ENCODE measurements around the gene SEC14L1. TPM values are rescaled to one million over a fixed set of nuclear protein-coding genes. Genes with fewer than 3 reads are reported as not detected.

Gene SEC14L1
- polyA plus RNA-seq, 3 donors from 2014 or later, result 14.8 to 25.6 (median 19.4) TPM

DNA sequence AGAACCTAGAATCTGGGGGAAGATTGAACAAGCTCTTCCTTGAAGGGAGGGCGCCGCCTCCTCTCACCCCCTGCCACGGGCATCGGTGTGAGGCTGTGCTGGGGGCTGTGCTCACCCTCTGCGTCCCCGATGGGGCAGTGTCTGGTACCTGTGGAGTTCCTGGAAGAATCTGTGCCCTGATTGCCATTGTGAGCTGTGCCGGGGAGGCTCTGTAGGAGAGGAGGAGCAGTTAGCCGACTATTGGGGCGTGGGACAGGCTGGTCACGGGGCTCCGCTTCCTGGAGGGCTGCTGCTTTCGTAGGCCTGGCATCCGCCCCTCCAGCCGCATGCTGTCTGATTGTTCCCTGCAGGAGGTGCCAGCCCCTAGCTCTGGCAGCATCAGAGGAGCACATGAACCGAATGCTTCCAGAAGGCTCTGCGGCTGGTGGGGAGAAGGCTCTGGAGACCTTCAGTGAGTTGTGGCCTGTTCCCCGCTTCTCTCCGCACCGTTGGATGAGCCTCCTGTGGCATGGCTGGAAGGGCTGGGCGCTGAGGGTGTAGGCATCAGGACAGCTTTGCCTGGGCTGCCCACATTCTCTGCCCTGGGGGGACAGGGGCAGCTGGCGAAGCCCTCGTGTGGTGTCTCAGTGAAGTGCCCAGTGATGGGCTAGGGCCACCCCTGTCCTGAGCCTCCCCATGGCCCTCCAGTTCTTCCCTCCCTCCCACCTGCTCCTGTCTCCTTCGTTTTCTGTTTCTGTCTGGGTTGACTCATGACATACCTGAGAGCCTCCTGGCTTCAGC, 86.9 kb downstream of the SEC14L1 start:
- no peaks in the 10 kb centered on the region for H3K4me1 Mint-ChIP-seq
- H3K9me3 Mint-ChIP-seq, result peaks cover 0 to 2% (median 0%) of the 10 kb centered on the region in 6 donors
- no peak overlapping the region for H3K27ac Mint-ChIP-seq
- peaks cover 0 to 3% (median 0%) of the 10 kb centered on the region in 3 donors for H3K27me3 Mint-ChIP-seq (ENCODE audit: low read depth in 3 of 3)
- no peak for DNase-seq
- H3K4me3 Mint-ChIP-seq, result no peak overlapping the region
- H3K36me3 Mint-ChIP-seq, result no peaks in the 10 kb centered on the region

DNA sequence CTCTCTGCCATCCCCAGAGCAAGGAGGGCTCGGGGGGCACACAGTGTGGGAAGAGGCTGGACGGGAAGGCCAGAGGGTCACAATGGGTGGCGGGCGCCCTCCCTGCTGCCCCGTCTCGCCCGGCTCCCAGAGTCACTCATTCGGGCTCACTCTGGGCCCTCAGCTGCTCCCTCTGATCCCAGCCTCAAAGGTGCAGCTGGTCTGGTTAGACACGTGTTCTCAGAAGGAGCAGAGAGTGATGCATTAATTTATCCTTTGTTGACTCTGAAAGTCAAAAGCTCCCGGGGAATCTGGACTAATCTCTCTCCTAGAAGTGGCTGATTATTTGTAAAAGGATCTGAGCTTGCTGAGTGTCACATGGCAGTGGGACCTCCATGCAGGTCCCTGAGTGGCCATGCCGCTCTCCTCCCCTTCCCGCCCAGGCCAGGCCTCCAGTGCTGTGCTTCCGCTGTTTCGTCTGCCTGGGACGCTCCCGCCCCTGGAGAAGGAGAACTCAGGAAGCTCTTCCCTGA, 87.5 kb downstream of the SEC14L1 start:
- peaks cover 0 to 3% (median 0%) of the 10 kb centered on the region in 3 donors for H3K36me3 Mint-ChIP-seq
- H3K9me3 Mint-ChIP-seq, result peaks cover 0 to 2% (median 0%) of the 10 kb centered on the region in 6 donors
- no peak overlapping the region for H3K4me3 Mint-ChIP-seq
- DNase-seq, result no peak
- H3K27me3 Mint-ChIP-seq (ENCODE audit: low read depth in 3 of 3), result peaks cover 0 to 3% (median 0%) of the 10 kb centered on the region in 3 donors
- H3K4me1 Mint-ChIP-seq, result peaks cover 1 to 3% of the 10 kb centered on the region in 2 donors
- H3K27ac Mint-ChIP-seq, result no peak overlapping the region

DNA sequence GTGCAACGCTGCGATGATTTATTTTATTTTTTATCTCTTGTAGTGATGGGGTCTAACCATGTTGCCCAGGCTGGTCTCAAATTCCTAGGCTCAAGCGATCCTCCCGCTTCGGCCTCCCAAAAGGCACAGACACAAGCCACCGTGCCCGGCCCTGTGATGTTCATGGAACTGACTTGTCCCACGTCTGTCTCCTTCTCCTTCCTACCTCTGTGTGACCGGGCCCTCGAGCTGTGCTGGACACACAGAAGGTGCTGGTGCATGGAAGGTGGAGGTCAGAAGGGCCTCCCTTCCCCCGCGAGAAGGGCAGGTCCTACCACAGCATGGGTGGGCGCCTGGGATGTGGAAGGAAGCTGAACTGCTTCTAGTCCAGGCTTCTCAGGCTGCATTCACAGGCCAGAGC, 88.0 kb downstream of the SEC14L1 start:
- Mint-ChIP-seq H3K36me3 (peaks cover 0 to 3% (median 0%) of the 10 kb centered on the region in 3 donors), H3K9me3 (peaks cover 0 to 2% (median 0%) of the 10 kb centered on the region in 6 donors), H3K4me1 (peaks cover 3 to 8% of the 10 kb centered on the region in 2 donors), H3K27me3 (ENCODE audit: low read depth in 3 of 3) (peaks cover 0 to 3% (median 0%) of the 10 kb centered on the region in 3 donors), H3K27ac (peak overlapping the region in 1 of 6 donors; percentile 25), H3K4me3 (no peak overlapping the region)
- no peak for DNase-seq

GRCh38 chr17:77229786-77230435, 89.1 kb downstream of the SEC14L1 start:
- no peak overlapping the region for H3K4me3 Mint-ChIP-seq
- no peak overlapping the region for H3K27ac Mint-ChIP-seq

DNA sequence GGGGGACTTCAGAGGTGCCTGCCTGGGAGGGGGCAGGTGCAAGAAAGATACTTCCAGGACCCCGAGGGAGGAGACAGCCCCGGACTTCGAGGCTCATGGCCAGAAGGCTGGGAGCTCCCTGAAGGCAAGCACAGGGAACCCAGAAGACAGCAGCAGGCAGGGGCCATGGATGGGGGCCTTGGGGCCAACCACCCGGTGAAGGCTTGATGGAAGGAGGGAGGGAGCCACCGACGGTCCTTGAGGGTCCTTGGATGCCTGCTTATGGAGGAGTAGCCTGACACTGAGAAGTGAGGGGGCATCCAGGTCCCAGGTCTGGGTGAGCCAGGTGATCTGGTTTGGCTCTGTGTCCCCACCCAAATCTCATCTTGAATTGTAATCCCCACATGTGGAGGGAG, 89.7 kb downstream of the SEC14L1 start:
- Mint-ChIP-seq H3K9me3 (peaks cover 0 to 2% (median 0%) of the 10 kb centered on the region in 6 donors), H3K4me3 (no peak overlapping the region), H3K36me3 (peaks cover 0 to 3% (median 0%) of the 10 kb centered on the region in 3 donors), H3K27ac (no peak overlapping the region), H3K4me1 (peaks cover 13 to 18% of the 10 kb centered on the region in 2 donors), H3K27me3 (ENCODE audit: low read depth in 3 of 3) (no peaks in the 10 kb centered on the region)
- no peak for DNase-seq

More at GRCh38 chr17:77229786-77230435, 89.1 kb downstream of the SEC14L1 start:
- Mint-ChIP-seq H3K9me3 (peaks cover 0 to 2% (median 0%) of the 10 kb centered on the region in 6 donors), H3K36me3 (peaks cover 0 to 3% (median 0%) of the 10 kb centered on the region in 3 donors), H3K27me3 (ENCODE audit: low read depth in 3 of 3) (no peaks in the 10 kb centered on the region), H3K4me1 (peaks cover 8 to 12% of the 10 kb centered on the region in 2 donors)
- no peak for DNase-seq

DNA sequence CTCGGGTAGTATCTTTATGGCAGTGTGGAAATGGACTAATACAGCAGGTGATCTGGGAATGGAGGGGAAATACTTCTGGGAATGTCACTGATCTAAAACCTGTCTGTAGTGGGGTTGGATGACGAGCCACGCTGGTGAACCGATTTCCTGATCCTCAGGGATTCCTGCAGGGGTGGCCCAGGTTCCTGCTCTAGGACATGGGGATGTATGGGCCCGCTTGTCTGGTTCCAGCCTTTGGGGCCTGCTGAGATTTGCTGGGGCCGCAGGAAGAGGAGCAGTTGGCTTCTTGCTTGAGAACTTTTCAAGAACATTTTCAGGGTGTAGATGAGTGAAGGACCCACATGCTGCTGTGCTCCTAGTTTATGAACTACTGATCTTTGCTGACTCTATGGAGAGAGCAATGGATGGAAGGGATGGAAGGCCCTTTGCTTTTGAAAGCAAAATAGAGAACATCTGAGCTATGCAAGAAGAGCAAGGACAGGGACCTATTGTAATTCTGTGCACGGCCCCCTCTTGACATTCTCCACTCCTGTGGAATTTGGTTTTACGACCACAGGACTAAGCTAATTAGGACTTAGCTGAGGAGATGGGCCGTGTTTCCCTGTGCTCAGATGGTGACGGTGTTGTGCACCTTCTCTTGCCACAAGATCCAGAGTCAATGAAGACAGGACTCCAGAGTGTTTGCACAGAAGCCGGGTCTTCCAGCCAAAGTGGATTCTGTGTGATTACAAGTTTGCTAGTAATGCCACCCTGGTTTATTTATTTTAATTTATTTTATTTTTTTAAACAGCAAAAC, 90.5 kb downstream of the SEC14L1 start:
- peak overlapping the region in 1 of 6 donors; percentile 56 for H3K27ac Mint-ChIP-seq
- no peak overlapping the region for H3K4me3 Mint-ChIP-seq
- peaks cover 0 to 2% (median 0%) of the 10 kb centered on the region in 6 donors for H3K9me3 Mint-ChIP-seq
- peaks cover 0 to 3% (median 0%) of the 10 kb centered on the region in 3 donors for H3K36me3 Mint-ChIP-seq
- no peaks in the 10 kb centered on the region for H3K27me3 Mint-ChIP-seq (ENCODE audit: low read depth in 3 of 3)
- no peak for DNase-seq
- peaks cover 20 to 26% of the 10 kb centered on the region in 2 donors for H3K4me1 Mint-ChIP-seq

- H3K4me3 Mint-ChIP-seq, result peak overlapping the region in 2 of 5 donors; percentile 1 to 38
- DNase-seq, result no peak
- H3K36me3 Mint-ChIP-seq, result peaks cover 0 to 3% (median 0%) of the 10 kb centered on the region in 3 donors
- peaks cover 0 to 2% (median 0%) of the 10 kb centered on the region in 6 donors for H3K9me3 Mint-ChIP-seq
- peak overlapping the region in 2 of 6 donors; percentile 12 to 38 for H3K27ac Mint-ChIP-seq
- H3K4me1 Mint-ChIP-seq, result peaks cover 21 to 29% of the 10 kb centered on the region in 2 donors
- no peaks in the 10 kb centered on the region for H3K27me3 Mint-ChIP-seq (ENCODE audit: low read depth in 3 of 3)
These were observed 92.4 kb downstream of the SEC14L1 start for GRCh38 chr17:77233127-77233526.

GRCh38 chr17:77233635-77234334, 93.0 kb downstream of the SEC14L1 start:
- Mint-ChIP-seq H3K9me3 (no peaks in the 10 kb centered on the region), H3K27ac (peak overlapping the region in 3 of 6 donors; percentile 38 to 72 (median 55)), H3K4me3 (peak overlapping the region; percentile 8 to 43 (median 27)), H3K27me3 (ENCODE audit: low read depth in 3 of 3) (no peaks in the 10 kb centered on the region), H3K36me3 (peaks cover 0 to 3% (median 0%) of the 10 kb centered on the region in 3 donors), H3K4me1 (peaks cover 21 to 29% of the 10 kb centered on the region in 2 donors)
- no peak for DNase-seq

DNA sequence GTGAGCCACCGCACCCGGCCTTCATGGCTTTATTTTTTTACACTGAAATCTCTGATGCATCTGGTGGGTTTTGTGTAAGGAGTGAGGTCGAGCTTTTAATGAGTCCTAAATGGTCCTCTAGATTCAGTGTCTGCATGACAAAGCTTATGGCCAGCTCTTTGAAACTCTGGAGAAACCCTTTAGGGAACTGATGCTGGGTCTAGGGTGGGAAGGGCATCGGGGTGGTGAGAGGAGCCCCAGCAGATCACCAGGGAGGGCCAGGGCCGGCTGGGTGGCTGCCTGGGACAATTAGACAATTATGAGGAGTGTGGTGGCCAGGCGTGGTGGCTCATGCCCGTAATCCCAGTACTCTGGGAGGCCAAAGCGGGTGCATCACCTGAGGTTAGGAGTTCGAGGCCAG, 93.9 kb downstream of the SEC14L1 start:
- peaks cover 21 to 29% of the 10 kb centered on the region in 2 donors for H3K4me1 Mint-ChIP-seq
- H3K9me3 Mint-ChIP-seq, result no peaks in the 10 kb centered on the region
- DNase-seq, result no peak
- H3K4me3 Mint-ChIP-seq, result peak overlapping the region; percentile 83 to 90 (median 89)
- no peaks in the 10 kb centered on the region for H3K27me3 Mint-ChIP-seq (ENCODE audit: low read depth in 3 of 3)
- H3K36me3 Mint-ChIP-seq, result peaks cover 0 to 3% (median 0%) of the 10 kb centered on the region in 3 donors
- H3K27ac Mint-ChIP-seq, result peak overlapping the region in 5 of 6 donors; percentile 45 to 89 (median 82)

- peak; percentile 33 to 41 (median 41) for DNase-seq
- peaks cover 21 to 29% of the 10 kb centered on the region in 2 donors for H3K4me1 Mint-ChIP-seq
- H3K36me3 Mint-ChIP-seq, result peaks cover 0 to 3% (median 0%) of the 10 kb centered on the region in 3 donors
- peak overlapping the region; percentile 83 to 90 (median 89) for H3K4me3 Mint-ChIP-seq
- peak overlapping the region; percentile 37 to 90 (median 82) for H3K27ac Mint-ChIP-seq
- H3K9me3 Mint-ChIP-seq, result no peaks in the 10 kb centered on the region
- H3K27me3 Mint-ChIP-seq (ENCODE audit: low read depth in 3 of 3), result no peaks in the 10 kb centered on the region
These were observed 94.7 kb downstream of the SEC14L1 start for GRCh38 chr17:77235370-77235941.

DNA sequence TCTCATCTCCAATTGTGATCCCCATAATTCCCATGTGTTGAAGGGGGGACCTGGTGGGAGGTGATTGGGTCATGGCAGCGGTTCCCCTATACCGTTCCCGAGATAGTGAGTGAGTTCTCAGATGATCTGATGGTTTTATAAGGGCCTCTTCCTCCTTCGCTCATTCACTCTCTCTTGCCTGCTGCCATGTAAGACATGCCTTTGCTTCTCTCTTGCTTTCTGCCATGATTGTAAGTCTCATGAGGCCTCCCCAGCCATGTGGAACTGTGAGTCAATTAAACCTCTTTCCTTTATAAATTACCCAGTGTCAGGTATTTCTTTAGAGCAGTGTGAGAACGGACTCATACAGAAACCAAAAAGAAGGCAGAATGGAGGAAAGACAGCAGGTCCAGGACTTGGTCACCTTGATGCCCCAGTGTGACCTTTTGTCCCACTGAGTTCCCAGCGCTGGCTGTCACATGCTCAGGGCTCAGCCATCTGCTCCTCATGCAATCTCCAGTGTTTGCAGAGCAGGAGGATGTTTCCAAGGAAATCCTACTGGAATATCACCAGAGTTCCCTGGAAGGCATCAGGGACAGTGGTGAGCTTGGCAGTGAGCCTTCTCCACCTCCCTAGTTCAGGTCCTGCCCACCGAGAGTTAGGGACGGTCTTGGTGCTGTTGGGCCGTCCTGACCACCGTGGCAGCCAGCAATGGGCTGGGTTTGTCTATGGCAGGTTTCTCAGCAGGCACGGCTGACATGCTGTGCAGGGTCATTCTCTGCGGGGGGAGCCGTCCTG, 96.7 kb downstream of the SEC14L1 start:
- H3K27me3 Mint-ChIP-seq (ENCODE audit: low read depth in 3 of 3), result peaks cover 0 to 2% (median 0%) of the 10 kb centered on the region in 3 donors
- no peaks in the 10 kb centered on the region for H3K9me3 Mint-ChIP-seq
- peaks cover 21 to 29% of the 10 kb centered on the region in 2 donors for H3K4me1 Mint-ChIP-seq
- no peak overlapping the region for H3K27ac Mint-ChIP-seq
- H3K4me3 Mint-ChIP-seq, result peak overlapping the region in 3 of 5 donors; percentile 15 to 39 (median 30)
- no peak for DNase-seq
- peaks cover 0 to 3% (median 0%) of the 10 kb centered on the region in 3 donors for H3K36me3 Mint-ChIP-seq

- Mint-ChIP-seq H3K4me3 (no peak overlapping the region), H3K27ac (no peak overlapping the region)
These were observed 100.2 kb downstream of the SEC14L1 start for GRCh38 chr17:77240976-77241375.

More at GRCh38 chr17:77240976-77241375, 100.2 kb downstream of the SEC14L1 start:
- no peak for DNase-seq
- H3K36me3 Mint-ChIP-seq, result no peaks in the 10 kb centered on the region
- peaks cover 3 to 7% of the 10 kb centered on the region in 2 donors for H3K4me1 Mint-ChIP-seq
- no peaks in the 10 kb centered on the region for H3K9me3 Mint-ChIP-seq
- H3K27me3 Mint-ChIP-seq (ENCODE audit: low read depth in 3 of 3), result peaks cover 0 to 2% (median under 1%) of the 10 kb centered on the region in 3 donors
